ENCODE measurements around the gene AKT3.
"Not testable (repeated sequence)": the region's sequence is repeated elsewhere in the genome, so short reads cannot be mapped to it uniquely, and the experiment has no call there.

AKT3 gene

GRCh38 chr1:243667133-243667532 is 182.9 kb downstream of the AKT3 start:
- H3K27ac ChIP-seq, result no peak overlapping the region
- TF ChIP-seq CTCF (conservative IDR thresholded peaks at IDR 0.05), result no peak
- TF ChIP-seq ZFX (IDR thresholded peaks at IDR 0.05), result no peak

GRCh38 chr1:243663651-243664050 is 186.4 kb downstream of the AKT3 start:
- TF ChIP-seq CTCF (conservative IDR thresholded peaks at IDR 0.05), result no peak
- TF ChIP-seq ZFX (IDR thresholded peaks at IDR 0.05), result no peak
- H3K27ac ChIP-seq, result no peak overlapping the region

- H3K27ac ChIP-seq, result not testable (repeated sequence)
These were observed 187.9 kb downstream of the AKT3 start for GRCh38 chr1:243662169-243662568.

- TF ChIP-seq CTCF (conservative IDR thresholded peaks at IDR 0.05), result no peak
- no peak for TF ChIP-seq ZFX (IDR thresholded peaks at IDR 0.05)
These were observed 191.4 kb downstream of the AKT3 start for GRCh38 chr1:243658594-243659105.

GRCh38 chr1:243657793-243658192 is 192.2 kb downstream of the AKT3 start:
- TF ChIP-seq CTCF (conservative IDR thresholded peaks at IDR 0.05), result no peak
- TF ChIP-seq ZFX (IDR thresholded peaks at IDR 0.05), result no peak
- no peak overlapping the region for H3K27ac ChIP-seq

More at GRCh38 chr1:243658594-243659105, 191.4 kb downstream of the AKT3 start:
- no peak overlapping the region for H3K27ac ChIP-seq

- H3K27ac ChIP-seq, result not testable (repeated sequence)
These were observed 200.5 kb downstream of the AKT3 start for GRCh38 chr1:243649530-243649929.

GRCh38 chr1:243646841-243647240 is 203.2 kb downstream of the AKT3 start:
- TF ChIP-seq CTCF (conservative IDR thresholded peaks at IDR 0.05), result no peak
- TF ChIP-seq ZFX (IDR thresholded peaks at IDR 0.05), result no peak
- H3K27ac ChIP-seq, result no peak overlapping the region

- TF ChIP-seq ZFX (IDR thresholded peaks at IDR 0.05) (no peak), CTCF (conservative IDR thresholded peaks at IDR 0.05) (no peak)
- no peak overlapping the region for H3K27ac ChIP-seq
These were observed 204.8 kb downstream of the AKT3 start for GRCh38 chr1:243645281-243645680.

All from C4-2B (cell line).